Hematopoietic multipotent progenitor cell treated with erythropoietin and hydrocortisone succinate and interleukin-3 and kit ligand, for 17 days (in vitro differentiated cells): Measurements from ENCODE around the gene RPP14.

Experiments used
- DNase-seq: peaks from one replicate; pipeline ENCODE4 v3.0.0-alpha.2; 2015; ENCODE audit warnings: low spot score

RPP14 gene

GRCh38 chr3:58291671-58292338 is 14.2 kb upstream of the RPP14 start:
- no peak for DNase-seq

- no peak for DNase-seq
Measured at GRCh38 chr3:58292866-58293265, 13.2 kb upstream of the RPP14 start.

GRCh38 chr3:58293516-58293915 is 12.5 kb upstream of the RPP14 start:
- no peak for DNase-seq

GRCh38 chr3:58296269-58296668 is 9.8 kb upstream of the RPP14 start:
- no peak for DNase-seq

GRCh38 chr3:58296843-58297242 is 9.2 kb upstream of the RPP14 start:
- DNase-seq = no peak

- no peak for DNase-seq
Measured at GRCh38 chr3:58298190-58298589, 7.9 kb upstream of the RPP14 start.

GRCh38 chr3:58299075-58299474 is 7.0 kb upstream of the RPP14 start:
- DNase-seq = no peak

- DNase-seq = no peak
Measured at GRCh38 chr3:58299839-58300516, 6.1 kb upstream of the RPP14 start.

GRCh38 chr3:58307639-58308215 is 1.7 kb downstream of the RPP14 start:
- DNase-seq = peak; percentile 67

GRCh38 chr3:58308728-58309127 is 2.7 kb downstream of the RPP14 start:
- DNase-seq = peak; percentile 47

- DNase-seq = no peak
Measured at GRCh38 chr3:58317811-58318210, 11.8 kb downstream of the RPP14 start.

- DNase-seq = no peak
Measured at GRCh38 chr3:58321791-58322190, 15.7 kb downstream of the RPP14 start.

- DNase-seq = no peak
Measured at GRCh38 chr3:58322793-58323192, 16.7 kb downstream of the RPP14 start.

- peak; percentile 34 for DNase-seq
Measured at GRCh38 chr3:58323529-58324390, 17.7 kb downstream of the RPP14 start.

- DNase-seq = no peak
Measured at GRCh38 chr3:58324391-58325390, 18.6 kb downstream of the RPP14 start.

GRCh38 chr3:58325525-58325992 is 19.5 kb downstream of the RPP14 start:
- DNase-seq = no peak

- DNase-seq = no peak
Measured at GRCh38 chr3:58326267-58326900, 20.3 kb downstream of the RPP14 start.

- no peak for DNase-seq
Measured at GRCh38 chr3:58329150-58329921, 23.3 kb downstream of the RPP14 start.

GRCh38 chr3:58329922-58330413 is 23.9 kb downstream of the RPP14 start:
- no peak for DNase-seq
